HepG2 (cell line): ENCODE measurements around the gene SLC22A7. TPM values are rescaled to one million over a fixed set of nuclear protein-coding genes. Genes with fewer than 3 reads are reported as not detected.

Experiments
- AGO2 ChIP-seq: fragments of 200-400 bp; formaldehyde crosslinking; optimal IDR thresholded peaks from 2 replicates; pipeline ENCODE3; 2017; ENCODE audit warnings: mild to moderate bottlenecking, low read depth, low read length, moderate library complexity
- AKAP8 ChIP-seq: sonication (generic); formaldehyde crosslinking; IDR thresholded peaks from 2 replicates; pipeline ENCODE4 v1.5.1; 2020; ENCODE audit warnings: mild to moderate bottlenecking, missing genetic modification reagents
- BCL3 ChIP-seq: sonication (generic); formaldehyde crosslinking; IDR thresholded peaks from 2 replicates; pipeline ENCODE4 v1.5.1; 2020; ENCODE audit warnings: mild to moderate bottlenecking, missing genetic modification reagents, moderate library complexity
- BHLHE40 ChIP-seq: IDR thresholded peaks from 2 replicates; pipeline ENCODE4 v1.6.1; 2011; ENCODE audit warnings: low read length, improper control_type of control experiment
- GTF2F1 ChIP-seq: fragments of 150-350 bp; IDR thresholded peaks from 2 replicates; pipeline ENCODE4 v1.6.1; 2014; ENCODE audit warnings: low read length
- HHEX ChIP-seq: IDR thresholded peaks from 2 replicates; pipeline ENCODE4 v1.6.1; 2016; ENCODE audit warnings: control low read depth
- HNRNPH1 ChIP-seq: fragments of 200-400 bp; formaldehyde crosslinking; optimal IDR thresholded peaks from 2 replicates; pipeline ENCODE3; 2017; ENCODE audit warnings: mild to moderate bottlenecking, low read depth, low read length
- MAFG ChIP-seq: sonication (generic); formaldehyde crosslinking; IDR thresholded peaks from 2 replicates; pipeline ENCODE4 v1.5.1; 2020; ENCODE audit warnings: mild to moderate bottlenecking, missing genetic modification reagents
- MEIS1 ChIP-seq: sonication (generic); formaldehyde crosslinking; IDR thresholded peaks from 2 replicates; pipeline ENCODE4 v1.9.0; 2021; ENCODE audit warnings: mild to moderate bottlenecking, missing genetic modification reagents, moderate library complexity, borderline replicate concordance
- MLX ChIP-seq: IDR thresholded peaks from 2 replicates; pipeline ENCODE4 v1.6.1; 2016
- MTA1 ChIP-seq: sonication (generic); formaldehyde crosslinking; IDR thresholded peaks from 2 replicates; pipeline ENCODE4 v1.4.0; 2020; ENCODE audit warnings: missing genetic modification reagents, mild to moderate bottlenecking, borderline replicate concordance
- PCBP1 ChIP-seq: fragments of 200-400 bp; formaldehyde crosslinking; IDR thresholded peaks from 2 replicates; pipeline ENCODE4 v1.6.1; 2017; ENCODE audit warnings: mild to moderate bottlenecking, low read depth, low read length, borderline replicate concordance
- PLRG1 ChIP-seq: fragments of 450-650 bp; conservative IDR thresholded peaks from 2 replicates; pipeline ENCODE4 v1.6.1; 2016
- RARA ChIP-seq: IDR thresholded peaks from 2 replicates; pipeline ENCODE4 v1.6.1; 2016; ENCODE audit warnings: missing genetic modification reagents, missing compliant biosample characterization
- RNF2 ChIP-seq: fragments of 450-650 bp; conservative IDR thresholded peaks from 2 replicates; pipeline ENCODE4 v1.6.1; 2016; ENCODE audit warnings: low read depth
- SAP130 ChIP-seq: IDR thresholded peaks from 2 replicates; pipeline ENCODE4 v1.6.1; 2016; ENCODE audit warnings: low read depth
- SNAPC5 ChIP-seq: sonication (generic); formaldehyde crosslinking; IDR thresholded peaks from 2 replicates; pipeline ENCODE4 v1.8.1; 2023; ENCODE audit warnings: mild to moderate bottlenecking, missing genetic modification reagents, borderline replicate concordance
- SPEN ChIP-seq: sonication (generic); formaldehyde crosslinking; IDR thresholded peaks from 2 replicates; pipeline ENCODE4 v1.5.1; 2020; ENCODE audit warnings: low read depth, mild to moderate bottlenecking, missing genetic modification reagents
- SRSF9 ChIP-seq: fragments of 200-400 bp; formaldehyde crosslinking; IDR thresholded peaks from 2 replicates; pipeline ENCODE4 v1.6.1; 2018; ENCODE audit warnings: borderline replicate concordance, mild to moderate bottlenecking, low read depth, low read length; ENCODE audit not compliant: insufficient read depth, poor library complexity, severe bottlenecking
- ZBTB7A ChIP-seq: sonication (generic); formaldehyde crosslinking; IDR thresholded peaks from 2 replicates; pipeline ENCODE4 v1.8.0; 2022; ENCODE audit warnings: mild to moderate bottlenecking, missing genetic modification reagents
- ZNF207 ChIP-seq: fragments of 450-650 bp; IDR thresholded peaks from 2 replicates; pipeline ENCODE4 v1.6.1; 2016; ENCODE audit warnings: antibody characterized with exemption, borderline replicate concordance
- ZNF225 ChIP-seq: sonication (generic); formaldehyde crosslinking; IDR thresholded peaks from 2 replicates; pipeline ENCODE4 v1.4.0; 2020; ENCODE audit warnings: mild to moderate bottlenecking, missing genetic modification reagents
- ZNF234 ChIP-seq: sonication (generic); formaldehyde crosslinking; conservative IDR thresholded peaks from 2 replicates; pipeline ENCODE4 v1.5.1; 2020; ENCODE audit warnings: mild to moderate bottlenecking, missing genetic modification reagents
- ZNF441 ChIP-seq: sonication (generic); formaldehyde crosslinking; IDR thresholded peaks from 2 replicates; pipeline ENCODE4 v1.7.0; 2021; ENCODE audit warnings: missing genetic modification reagents, borderline replicate concordance
- ZNF768 ChIP-seq: sonication (generic); formaldehyde crosslinking; IDR thresholded peaks from 2 replicates; pipeline ENCODE4 v1.4.0; 2020; ENCODE audit warnings: missing genetic modification reagents
- ZNF878 ChIP-seq: sonication (generic); formaldehyde crosslinking; IDR thresholded peaks from 2 replicates; pipeline ENCODE4 v1.8.1; 2023; ENCODE audit warnings: mild to moderate bottlenecking, missing genetic modification reagents, moderate library complexity
- polyA plus RNA-seq, 8 experiments: library from polyadenylated mRNA; depleted of rRNA in 3 of 8; stranded (reverse) in 7 of 8; unstranded in 1 of 8; fragments of >200 nt; fragmentation: Illumina TruSeq in 4 of 8; extraction: Trizol in 4 of 8; gene quantifications; 2 replicates each; pipeline versions ENCODE4 v1.2.1 to v1.2.3, GENCODE V29; 2011 to 2016; ENCODE audit warnings: low read depth in 4 of 8, missing spikeins in 1 of 8, mixed read lengths in 1 of 8; ENCODE audit not compliant: insufficient read depth in 1 of 8
- total RNA-seq, 5 experiments: library from RNA; depleted of rRNA; stranded (reverse); fragments of >200 nt; fragmentation: Illumina TruSeq; extraction: Trizol; gene quantifications; 2 replicates each; pipeline ENCODE4 v1.2.3, GENCODE V29; 2016; ENCODE audit warnings: low read depth in 1 of 5
- TF ChIP-seq, protein P1 (sequence below): sonication (generic); formaldehyde crosslinking; IDR thresholded peaks from 2 replicates; pipeline ENCODE4 v1.5.1; 2020; ENCODE audit warnings: missing genetic modification reagents, mild to moderate bottlenecking, borderline replicate concordance

SLC22A7 gene
- total and polyA plus RNA-seq, 2 of the 13 experiments (the other 11 are each of a cell fraction or from before 2014, with no cell fraction given) = 5.3 to 22.6 TPM

- TF ChIP-seq RARA = peak; percentile 70
- no peak for TF ChIP-seq PLRG1
- TF ChIP-seq ZNF225 (CRISPR knock-in tag) = peak; percentile 77; the same call in 1 of the 2 replicates
- peak; percentile 56; the same call in 1 of the 2 replicates for TF ChIP-seq SAP130
- no peak for TF ChIP-seq ZNF441 (CRISPR knock-in tag)
- TF ChIP-seq, protein P1, sequence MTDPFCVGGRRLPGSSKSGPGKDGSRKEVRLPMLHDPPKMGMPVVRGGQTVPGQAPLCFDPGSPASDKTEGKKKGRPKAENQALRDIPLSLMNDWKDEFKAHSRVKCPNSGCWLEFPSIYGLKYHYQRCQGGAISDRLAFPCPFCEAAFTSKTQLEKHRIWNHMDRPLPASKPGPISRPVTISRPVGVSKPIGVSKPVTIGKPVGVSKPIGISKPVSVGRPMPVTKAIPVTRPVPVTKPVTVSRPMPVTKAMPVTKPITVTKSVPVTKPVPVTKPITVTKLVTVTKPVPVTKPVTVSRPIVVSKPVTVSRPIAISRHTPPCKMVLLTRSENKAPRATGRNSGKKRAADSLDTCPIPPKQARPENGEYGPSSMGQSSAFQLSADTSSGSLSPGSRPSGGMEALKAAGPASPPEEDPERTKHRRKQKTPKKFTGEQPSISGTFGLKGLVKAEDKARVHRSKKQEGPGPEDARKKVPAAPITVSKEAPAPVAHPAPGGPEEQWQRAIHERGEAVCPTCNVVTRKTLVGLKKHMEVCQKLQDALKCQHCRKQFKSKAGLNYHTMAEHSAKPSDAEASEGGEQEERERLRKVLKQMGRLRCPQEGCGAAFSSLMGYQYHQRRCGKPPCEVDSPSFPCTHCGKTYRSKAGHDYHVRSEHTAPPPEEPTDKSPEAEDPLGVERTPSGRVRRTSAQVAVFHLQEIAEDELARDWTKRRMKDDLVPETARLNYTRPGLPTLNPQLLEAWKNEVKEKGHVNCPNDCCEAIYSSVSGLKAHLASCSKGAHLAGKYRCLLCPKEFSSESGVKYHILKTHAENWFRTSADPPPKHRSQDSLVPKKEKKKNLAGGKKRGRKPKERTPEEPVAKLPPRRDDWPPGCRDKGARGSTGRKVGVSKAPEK (CRISPR knock-in tag) = no peak
- no peak for TF ChIP-seq SNAPC5 (CRISPR knock-in tag)
- TF ChIP-seq SRSF9 = no peak
- peak; percentile 43; the same call in 1 of the 2 replicates for TF ChIP-seq MLX (CRISPR knock-in tag)
- TF ChIP-seq MEIS1 (CRISPR knock-in tag) = peak; percentile 79; the same call in 1 of the 2 replicates
- TF ChIP-seq HHEX = no peak
- no peak for TF ChIP-seq MAFG (CRISPR knock-in tag)
- 0 out of 2 replicates have a peak, but pooled peaks have one; percentile 15 for TF ChIP-seq AKAP8 (CRISPR knock-in tag)
- TF ChIP-seq HNRNPH1 = peak; percentile 30
- no peak for TF ChIP-seq BHLHE40
- TF ChIP-seq SPEN (CRISPR knock-in tag) = peak; percentile 69; the same call in 1 of the 2 replicates
- TF ChIP-seq ZNF878 = peak; percentile 23; the same call in 1 of the 2 replicates
- TF ChIP-seq ZNF234 (CRISPR knock-in tag) = no peak
- no peak for TF ChIP-seq GTF2F1
- TF ChIP-seq BCL3 (CRISPR knock-in tag) = peak; percentile 78
- TF ChIP-seq ZNF768 (CRISPR knock-in tag) = peak; percentile 62; the same call in 1 of the 2 replicates
- TF ChIP-seq MTA1 = peak; percentile 88
- 0 out of 2 replicates have a peak, but pooled peaks have one; percentile 55 for TF ChIP-seq PCBP1
- peak; percentile 96 for TF ChIP-seq AGO2
- peak; percentile 99 for TF ChIP-seq ZBTB7A
- TF ChIP-seq ZNF207 = no peak
- no peak for TF ChIP-seq RNF2
These were observed 23.0 kb upstream of the SLC22A7 start (continued) for GRCh38 chr6:43274916-43275597.
